K562 (cell line): ENCODE data around the gene PAM. TPM values are rescaled to one million over a fixed set of nuclear protein-coding genes. Genes with fewer than 3 reads are reported as not detected.

Source experiments
- ATAC-seq: fragments of 200-7000 bp; cut with Tn5 transposase; 3 replicates; pipeline ENCODE4 v1.9.1; 2020; ENCODE audit warnings: moderate library complexity
- BruUV-seq: library from RNA; stranded (reverse); fragments of 400-500 nt; replicated peaks from 2 replicates; lab custom pipeline; 2021; lab: Mats Ljungman, UMichigan
- CTCF ChIA-PET: fragments of 300-600 bp; formaldehyde crosslinking; extraction: SDS; loops from one replicate; lab custom pipeline; 2021; ENCODE audit warnings: low intra/inter-chr PET ratio; lab: Yijun Ruan, JAX
- POLR2A ChIA-PET: fragments of 300-600, 350-650 bp; sonication (Branson Sonifier 250); formaldehyde crosslinking; extraction: SDS; loops from one replicate; lab custom pipeline; 2021; ENCODE audit warnings: antibody characterized with exemption, inconsistent platforms; lab: Yijun Ruan, JAX
- DNase-seq, 4 experiments: peaks; one replicate each; pipeline versions ENCODE4 v3.0.0 to v3.0.0-alpha.2; 2011 to 2018; ENCODE audit warnings: low spot score in 3 of 4, mixed read lengths in 3 of 4; ENCODE audit errors: extremely low read depth in 1 of 4
- FAIRE-seq: peaks from 2 replicates; lab custom pipeline; 2011; peaks lifted over from hg19 to GRCh38; lab: Jason Lieb, UNC
- H2AFZ ChIP-seq: 2 replicates; pipeline ENCODE4 v1.6.0; 2011; ENCODE audit warnings: low read depth, low read length, control low read depth, inconsistent platforms
- H3K27ac ChIP-seq: fragments of 200-600 bp; 3 replicates; pipeline ENCODE4 v1.8.0; 2011; ENCODE audit warnings: low read depth, mild to moderate bottlenecking, control low read depth, inconsistent platforms, low read length, moderate library complexity, mixed read lengths; ENCODE audit errors: extremely low read depth
- H3K27me3 ChIP-seq, 2 experiments: fragments of 300-600 bp in 1 of 2; 2 replicates in 1 of 2; 3 replicates in 1 of 2; pipeline versions ENCODE4 v1.6.0 to v1.8.0; 2011; ENCODE audit warnings: inconsistent platforms in 2 of 2, low read length in 2 of 2, mild to moderate bottlenecking in 1 of 2, mixed read lengths in 1 of 2, moderate library complexity in 1 of 2; ENCODE audit not compliant: control insufficient read depth in 2 of 2, insufficient read depth in 2 of 2
- H3K36me3 ChIP-seq: fragments of 300-600 bp; 3 replicates; pipeline ENCODE4 v1.8.0; 2011; ENCODE audit warnings: mild to moderate bottlenecking, low read length, inconsistent platforms; ENCODE audit not compliant: control insufficient read depth, insufficient read depth
- H3K4me1 ChIP-seq, 2 experiments: fragments of 200-600 bp in 1 of 2; replicated peaks in 1 of 2; 2 replicates in 1 of 2; 3 replicates in 1 of 2; pipeline versions ENCODE4 v1.5.1 to v1.8.0; 2011; ENCODE audit warnings: inconsistent platforms in 2 of 2, low read length in 2 of 2, mild to moderate bottlenecking in 1 of 2, mixed read lengths in 1 of 2, moderate library complexity in 1 of 2; ENCODE audit not compliant: control insufficient read depth in 2 of 2, insufficient read depth in 2 of 2
- H3K4me2 ChIP-seq: 2 replicates; pipeline ENCODE4 v1.6.1; 2011; ENCODE audit warnings: low read length, control low read depth, inconsistent platforms, mixed read lengths; ENCODE audit not compliant: insufficient read depth
- H3K4me3 ChIP-seq: fragments of 200-600 bp; sonication (generic), shearing (Covaris generic); 2 replicates; pipeline ENCODE4 v1.5.1; 2016; ENCODE audit warnings: control low read depth, inconsistent platforms
- H3K79me2 ChIP-seq: fragments of 200-600 bp; 3 replicates; pipeline ENCODE4 v1.8.0; 2011; ENCODE audit warnings: low read length, inconsistent platforms; ENCODE audit not compliant: control insufficient read depth, insufficient read depth
- H3K9ac ChIP-seq, 2 experiments: 2 replicates each; pipeline versions ENCODE4 v1.6.0 to v1.6.1; 2011; ENCODE audit warnings: low read depth in 2 of 2, low read length in 2 of 2, control low read depth in 1 of 2, inconsistent platforms in 1 of 2, mild to moderate bottlenecking in 1 of 2, mixed read lengths in 1 of 2; ENCODE audit not compliant: insufficient read depth in 1 of 2
- H3K9me1 ChIP-seq: one replicate; pipeline ENCODE4 v1.6.0; 2011; ENCODE audit warnings: inconsistent platforms, mild to moderate bottlenecking, low read length, moderate library complexity; ENCODE audit not compliant: control insufficient read depth, insufficient read depth
- H3K9me3 ChIP-seq: replicated peaks from 2 replicates; pipeline ENCODE4 v1.5.1; 2011; ENCODE audit warnings: low read depth, low read length, inconsistent platforms; ENCODE audit not compliant: control insufficient read depth, insufficient read depth
- H4K20me1 ChIP-seq: replicated peaks from 2 replicates; pipeline ENCODE4 v1.6.1; 2011; ENCODE audit warnings: low read length, inconsistent platforms, mixed read lengths; ENCODE audit not compliant: control insufficient read depth, insufficient read depth
- BRD4 ChIP-seq: fragments of 200-600 bp; sonication (generic); IDR thresholded peaks from 2 replicates; pipeline ENCODE4 v1.6.1; 2017; ENCODE audit warnings: inconsistent platforms
- EGR1 ChIP-seq: fragments of 450-650 bp; conservative IDR thresholded peaks from 2 replicates; pipeline ENCODE4 v1.6.1; 2017; ENCODE audit warnings: mild to moderate bottlenecking
- MED1 ChIP-seq: sonication (generic); formaldehyde crosslinking; IDR thresholded peaks from 2 replicates; pipeline ENCODE4 v1.8.1; 2023; ENCODE audit warnings: missing genetic modification reagents, borderline replicate concordance
- NCOA2 ChIP-seq, 2 experiments: fragments of 450-650 bp; IDR thresholded peaks; 2 replicates each; pipeline ENCODE4 v1.6.1; 2018; ENCODE audit warnings: mild to moderate bottlenecking in 2 of 2, moderate library complexity in 1 of 2; ENCODE audit not compliant: partially characterized antibody in 2 of 2
- POLR2H ChIP-seq: IDR thresholded peaks from 2 replicates; pipeline ENCODE4 v1.6.1; 2016; ENCODE audit warnings: missing genetic modification characterization, low read depth, mild to moderate bottlenecking, control low read depth, missing compliant biosample characterization, moderate library complexity
- SREBF1 ChIP-seq: fragments of 150-350 bp; IDR thresholded peaks from 2 replicates; pipeline ENCODE4 v1.6.1; 2014; ENCODE audit warnings: antibody characterized with exemption, low read depth, low read length, borderline replicate concordance
- ZBTB8A ChIP-seq: fragments of 450-650 bp; IDR thresholded peaks from 2 replicates; pipeline ENCODE4 v1.6.1; 2018; ENCODE audit warnings: mild to moderate bottlenecking, moderate library complexity; ENCODE audit not compliant: partially characterized antibody
- ZNF23 ChIP-seq: fragments of 250-450 bp; sonication (Bioruptor Pico); IDR thresholded peaks from 2 replicates; pipeline ENCODE4 v1.4.0; 2020; ENCODE audit warnings: mild to moderate bottlenecking
- ZNF232 ChIP-seq: sonication (generic); formaldehyde crosslinking; IDR thresholded peaks from 2 replicates; pipeline ENCODE4 v1.8.0; 2022; ENCODE audit warnings: mild to moderate bottlenecking, missing genetic modification reagents
- ZNF316 ChIP-seq: fragments of 450-650 bp; IDR thresholded peaks from 2 replicates; pipeline ENCODE4 v1.6.1; 2016
- ZNF57 ChIP-seq: fragments of 450-650 bp; formaldehyde crosslinking; IDR thresholded peaks from 2 replicates; pipeline ENCODE4 v1.4.0; 2020; ENCODE audit warnings: mild to moderate bottlenecking, moderate library complexity
- ZNF668 ChIP-seq: fragments of 250-450 bp; sonication (Bioruptor Pico); IDR thresholded peaks from 2 replicates; pipeline ENCODE4 v1.8.0; 2022; ENCODE audit warnings: mild to moderate bottlenecking, inconsistent platforms
- WGBS: fragments of 100-300 bp; shearing (Covaris generic); methylation state at CpG from one replicate; pipeline ENCODE4 v1.1.6; 2016; ENCODE audit warnings: low coverage, mixed read lengths; ENCODE audit not compliant: insufficient coverage; ENCODE audit errors: missing lambda C conversion rate; 5-methylcytosine and 5-hydroxymethylcytosine counted together
- in situ Hi-C: fragments of 300-500 bp; cut with MboI; formaldehyde crosslinking; loops from 4 replicates; pipeline ENCODE4 v1.15.0; 2018; ENCODE audit warnings: inconsistent platforms, mixed read lengths
- intact Hi-C: fragments of 100-400 bp; cut with micrococcal nuclease; formaldehyde crosslinking; loops from 2 replicates; pipeline ENCODE4 v1.14.2; 2022
- polyA plus RNA-seq, 8 experiments: library from polyadenylated mRNA; depleted of rRNA in 4 of 8; stranded (reverse) in 5 of 8; unstranded in 3 of 8; fragments of >200 nt; fragmentation: Nextera tagmentation in 2 of 8; fragmentation: Illumina TruSeq in 1 of 8; extraction: Ambion mirVana in 2 of 8; extraction: Trizol in 1 of 8; gene quantifications; 2 replicates each; pipeline versions ENCODE4 v1.2.1 to v1.2.3, GENCODE V29; 2011 to 2014; ENCODE audit warnings: inconsistent platforms in 1 of 8, missing spikeins in 1 of 8
- total RNA-seq, 7 experiments: library from RNA; depleted of rRNA in 6 of 7; stranded (reverse); fragments of >200 nt in 6 of 7; fragmentation: Illumina TruSeq in 2 of 7; extraction: Trizol in 2 of 7; gene quantifications; 2 replicates each; pipeline versions ENCODE4 v1.2.1 to v1.2.3, GENCODE V29; 2011 to 2021; ENCODE audit warnings: low replicate concordance in 1 of 7
- TF ChIP-seq, protein P1 (sequence below): fragments of 250-450 bp; sonication (Bioruptor Pico); IDR thresholded peaks from 2 replicates; pipeline ENCODE4 v1.8.0; 2021; ENCODE audit warnings: mild to moderate bottlenecking, moderate library complexity
- TF ChIP-seq, protein P2 (sequence below): sonication (generic); formaldehyde crosslinking; IDR thresholded peaks from 2 replicates; pipeline ENCODE4 v1.8.0; 2022; ENCODE audit warnings: mild to moderate bottlenecking, missing genetic modification reagents
- TF ChIP-seq, protein P3 (sequence below), 2 experiments: fragments of 250-450 bp in 1 of 2; fragments of 450-650 bp in 1 of 2; sonication (Bioruptor Pico) in 1 of 2; IDR thresholded peaks; 2 replicates each; pipeline versions ENCODE4 v1.6.1 to v1.8.0; 2016 to 2021; ENCODE audit warnings: mild to moderate bottlenecking in 2 of 2, moderate library complexity in 2 of 2, missing compliant biosample characterization in 1 of 2, missing genetic modification characterization in 1 of 2

The PAM gene
- total and polyA plus RNA-seq, 9 of the 15 experiments (the other 6 are each of a cell fraction or from before 2014, with no cell fraction given) = 0.39 to 3.1 (median 0.77) TPM

DNA sequence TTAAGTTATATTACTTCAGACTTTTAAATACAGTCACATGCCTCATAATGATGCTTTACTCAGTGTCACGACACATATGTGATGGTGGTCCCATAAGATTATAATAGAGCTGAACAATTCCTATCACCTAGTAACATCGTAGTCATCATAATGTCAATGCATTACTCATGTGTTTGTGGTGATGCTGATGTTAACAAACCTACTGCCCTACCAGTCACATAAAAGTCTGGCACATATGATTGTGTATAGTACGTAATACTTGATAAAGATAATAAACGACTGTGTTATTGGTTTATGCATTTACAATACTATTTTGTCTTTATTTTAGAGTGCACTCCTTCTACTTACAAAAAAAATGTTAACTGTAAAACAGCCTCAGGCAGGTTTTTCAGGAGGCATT is 103.7 kb downstream of the PAM start (continued):
- no peak for TF ChIP-seq ZNF316

DNA sequence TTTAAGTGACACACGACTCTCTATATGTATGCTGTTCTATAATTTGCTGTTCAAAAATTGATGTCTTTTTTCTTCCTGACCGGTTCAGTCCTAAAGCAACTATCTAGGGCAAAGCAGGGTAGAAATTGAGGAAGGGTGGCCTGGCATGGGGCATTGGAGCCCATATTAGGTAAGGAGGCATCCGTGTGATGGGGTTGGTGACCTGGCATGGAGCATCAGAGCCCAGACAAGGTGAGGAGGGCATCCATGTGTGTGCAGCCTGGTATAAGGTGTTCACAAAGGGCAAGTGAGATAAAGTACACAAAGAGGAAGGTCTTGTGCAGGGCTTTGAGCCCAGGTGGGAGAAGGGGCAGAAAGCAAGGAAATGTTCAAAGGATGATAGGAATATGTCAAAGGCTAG is 104.9 kb downstream of the PAM start:
- Histone ChIP-seq H3K9ac (no peak overlapping the region), H3K9me1 (no peaks in the 10 kb centered on the region), H3K79me2 (no peaks in the 10 kb centered on the region), H3K36me3 (no peaks in the 10 kb centered on the region), H3K27ac (no peak overlapping the region), H3K27me3 (no peaks in the 10 kb centered on the region; a peak in 3 of 5 replicates), H2AFZ (no peak overlapping the region), H3K9me3 (no peaks in the 10 kb centered on the region), H3K4me3 (no peak overlapping the region), H4K20me1 (no peaks in the 10 kb centered on the region), H3K4me2 (no peak overlapping the region), H3K4me1 (no peaks in the 10 kb centered on the region)
- in situ Hi-C loops (no loop called here), intact Hi-C loops (no loop called here)
- WGBS = 0% methylated on average over 3 of the region's 3 CpGs
- DNase-seq (no peak), ATAC-seq (no peak), FAIRE-seq (no peak)
- TF ChIP-seq ZNF232 (no peak), ZNF23 (CRISPR knock-in tag) (no peak), ZNF668 (CRISPR knock-in tag) (no peak), EGR1 (no peak), SREBF1 (no peak), MED1 (CRISPR knock-in tag) (no peak), POLR2H (no peak), NCOA2 (IDR thresholded peaks at IDR 0.05; ENCODE audit: partially characterized antibody in 2 of 2) (no peak), ZBTB8A (no peak), ZNF57 (CRISPR knock-in tag) (no peak), BRD4 (no peak)
- TF ChIP-seq, protein P1, sequence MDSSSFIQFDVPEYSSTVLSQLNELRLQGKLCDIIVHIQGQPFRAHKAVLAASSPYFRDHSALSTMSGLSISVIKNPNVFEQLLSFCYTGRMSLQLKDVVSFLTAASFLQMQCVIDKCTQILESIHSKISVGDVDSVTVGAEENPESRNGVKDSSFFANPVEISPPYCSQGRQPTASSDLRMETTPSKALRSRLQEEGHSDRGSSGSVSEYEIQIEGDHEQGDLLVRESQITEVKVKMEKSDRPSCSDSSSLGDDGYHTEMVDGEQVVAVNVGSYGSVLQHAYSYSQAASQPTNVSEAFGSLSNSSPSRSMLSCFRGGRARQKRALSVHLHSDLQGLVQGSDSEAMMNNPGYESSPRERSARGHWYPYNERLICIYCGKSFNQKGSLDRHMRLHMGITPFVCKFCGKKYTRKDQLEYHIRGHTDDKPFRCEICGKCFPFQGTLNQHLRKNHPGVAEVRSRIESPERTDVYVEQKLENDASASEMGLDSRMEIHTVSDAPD (CRISPR knock-in tag) = no peak
- TF ChIP-seq, protein P2, sequence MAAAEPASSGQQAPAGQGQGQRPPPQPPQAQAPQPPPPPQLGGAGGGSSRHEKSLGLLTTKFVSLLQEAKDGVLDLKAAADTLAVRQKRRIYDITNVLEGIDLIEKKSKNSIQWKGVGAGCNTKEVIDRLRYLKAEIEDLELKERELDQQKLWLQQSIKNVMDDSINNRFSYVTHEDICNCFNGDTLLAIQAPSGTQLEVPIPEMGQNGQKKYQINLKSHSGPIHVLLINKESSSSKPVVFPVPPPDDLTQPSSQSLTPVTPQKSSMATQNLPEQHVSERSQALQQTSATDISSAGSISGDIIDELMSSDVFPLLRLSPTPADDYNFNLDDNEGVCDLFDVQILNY (CRISPR knock-in tag) = no peak
- TF ChIP-seq, protein P3, sequence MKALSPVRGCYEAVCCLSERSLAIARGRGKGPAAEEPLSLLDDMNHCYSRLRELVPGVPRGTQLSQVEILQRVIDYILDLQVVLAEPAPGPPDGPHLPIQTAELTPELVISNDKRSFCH (CRISPR knock-in tag; IDR thresholded peaks at IDR 0.05) = no peak
- TF ChIP-seq, protein P3 (tag; IDR thresholded peaks at IDR 0.05) = no peak
- no TSS peak for BruUV-seq
- CTCF ChIA-PET = no interaction called here
- POLR2A ChIA-PET = no interaction called here
